H1 (cell line): ENCODE results near the gene GOLGA6C. TPM values are rescaled to one million over a fixed set of nuclear protein-coding genes. Genes with fewer than 3 reads are reported as not detected.

Source experiments
- CTCF ChIA-PET: fragments of 300-600 bp; sonication (Branson Sonifier 250); formaldehyde crosslinking; loops from one replicate; lab custom pipeline; 2021; ENCODE audit not compliant: partially characterized antibody; lab: Charles Lee
- POLR2A ChIA-PET: fragments of 300-600 bp; sonication (Branson Sonifier 250); formaldehyde crosslinking; loops from one replicate; lab custom pipeline; 2021; ENCODE audit warnings: inconsistent platforms; ENCODE audit not compliant: partially characterized antibody; lab: Charles Lee
- DNase-seq, 2 experiments: peaks; one replicate each; pipeline versions ENCODE4 v3.0.0 to v3.0.0-alpha.2; 2010 to 2022; ENCODE audit warnings: low spot score in 2 of 2, low read depth in 1 of 2, mixed read lengths in 1 of 2
- FAIRE-seq: peaks from 2 replicates; lab custom pipeline; 2011; peaks lifted over from hg19 to GRCh38; lab: Jason Lieb, UNC
- H2AFZ ChIP-seq: 2 replicates; pipeline ENCODE4 v1.8.1; 2012; ENCODE audit warnings: low read length, inconsistent platforms
- H2AK5ac ChIP-seq: 2 replicates; pipeline ENCODE4 v1.6.1; 2013; ENCODE audit warnings: low read depth, low read length
- H2BK120ac ChIP-seq: replicated peaks from 2 replicates; pipeline ENCODE3; 2013; ENCODE audit warnings: low read depth, low read length, inconsistent platforms
- H2BK12ac ChIP-seq: 2 replicates; pipeline ENCODE4 v1.6.1; 2013; ENCODE audit warnings: low read depth, low read length
- H2BK15ac ChIP-seq: 2 replicates; pipeline ENCODE4 v1.6.1; 2013; ENCODE audit warnings: low read length
- H2BK20ac ChIP-seq: 2 replicates; pipeline ENCODE4 v1.6.1; 2013; ENCODE audit warnings: low read length
- H2BK5ac ChIP-seq: 2 replicates; pipeline ENCODE4 v1.6.1; 2013; ENCODE audit warnings: low read depth, low read length
- H3K14ac ChIP-seq: 2 replicates; pipeline ENCODE4 v1.6.1; 2013; ENCODE audit warnings: inconsistent platforms; ENCODE audit not compliant: insufficient read length
- H3K18ac ChIP-seq: 2 replicates; pipeline ENCODE4 v1.6.1; 2013; ENCODE audit warnings: low read length; ENCODE audit errors: extremely low read depth
- H3K23ac ChIP-seq: 2 replicates; pipeline ENCODE4 v1.6.1; 2013; ENCODE audit warnings: inconsistent platforms; ENCODE audit not compliant: insufficient read length
- H3K23me2 ChIP-seq: 2 replicates; pipeline ENCODE4 v1.6.1; 2013; ENCODE audit warnings: low read depth, low read length
- H3K27ac ChIP-seq: 2 replicates; pipeline ENCODE4 v1.6.1; 2011; ENCODE audit warnings: low read depth, low read length, inconsistent platforms
- H3K27me3 ChIP-seq, 4 experiments: replicated peaks in 1 of 4; 1 replicate in 1 of 4; 2 replicates in 3 of 4; pipeline versions ENCODE4 v1.6.1 to v1.8.1; 2011 to 2013; ENCODE audit warnings: low read length in 3 of 4, mild to moderate bottlenecking in 3 of 4, inconsistent platforms in 2 of 4, mixed read lengths in 2 of 4, moderate library complexity in 1 of 4; ENCODE audit not compliant: control insufficient read depth in 3 of 4, insufficient read depth in 3 of 4; ENCODE audit errors: extremely low read depth in 1 of 4
- H3K36me3 ChIP-seq, 4 experiments: 2 replicates each; pipeline versions ENCODE4 v1.6.1 to v1.8.1; 2011 to 2013; ENCODE audit warnings: mild to moderate bottlenecking in 4 of 4, low read length in 3 of 4, moderate library complexity in 2 of 4, control low read depth in 1 of 4, inconsistent platforms in 1 of 4; ENCODE audit not compliant: insufficient read depth in 4 of 4, control insufficient read depth in 2 of 4
- H3K4ac ChIP-seq: replicated peaks from 2 replicates; pipeline ENCODE3; 2013; ENCODE audit warnings: low read length, low read depth, mixed read lengths, inconsistent platforms; ENCODE audit not compliant: insufficient read length
- H3K4me1 ChIP-seq, 4 experiments: replicated peaks in 1 of 4; 1 replicate in 1 of 4; 2 replicates in 3 of 4; pipeline versions ENCODE4 v1.6.1 to v1.8.1; 2011 to 2013; ENCODE audit warnings: low read length in 3 of 4, inconsistent platforms in 2 of 4, mixed read lengths in 1 of 4; ENCODE audit not compliant: insufficient read depth in 4 of 4, control insufficient read depth in 3 of 4
- H3K4me2 ChIP-seq, 2 experiments: 2 replicates each; pipeline versions ENCODE4 v1.6.1 to v1.8.1; 2011 to 2013; ENCODE audit warnings: low read depth in 2 of 2, low read length in 2 of 2, control low read depth in 1 of 2, inconsistent platforms in 1 of 2, mild to moderate bottlenecking in 1 of 2; ENCODE audit not compliant: insufficient read depth in 1 of 2
- H3K4me3 ChIP-seq, 4 experiments: fragments of 200-600, 300-600 bp in 1 of 4; sonication (generic), shearing (Covaris generic), sonication (Bioruptor Twin) in 1 of 4; 2 replicates each; pipeline versions ENCODE4 v1.5.1 to v1.8.1; 2011 to 2016; ENCODE audit warnings: low read length in 4 of 4, low read depth in 3 of 4, control low read depth in 2 of 4, inconsistent platforms in 2 of 4, mild to moderate bottlenecking in 2 of 4, mixed read lengths in 1 of 4, moderate library complexity in 1 of 4; ENCODE audit not compliant: insufficient read depth in 2 of 4; ENCODE audit errors: extremely low read depth in 1 of 4
- H3K56ac ChIP-seq: replicated peaks from 2 replicates; pipeline ENCODE3; 2013; ENCODE audit warnings: low read depth, mild to moderate bottlenecking, mixed read lengths, low read length, inconsistent platforms; ENCODE audit not compliant: insufficient read length
- H3K79me1 ChIP-seq: 2 replicates; pipeline ENCODE4 v1.6.1; 2013; ENCODE audit warnings: low read depth, low read length, control low read depth
- H3K79me2 ChIP-seq, 2 experiments: 2 replicates each; pipeline versions ENCODE4 v1.6.1 to v1.8.1; 2012 to 2013; ENCODE audit warnings: low read length in 2 of 2, mild to moderate bottlenecking in 2 of 2, inconsistent platforms in 1 of 2; ENCODE audit not compliant: insufficient read depth in 2 of 2, control insufficient read depth in 1 of 2
- H3K9ac ChIP-seq, 4 experiments: replicated peaks in 1 of 4; 1 replicate in 1 of 4; 2 replicates in 3 of 4; pipeline versions ENCODE4 v1.6.1 to v1.8.1; 2011 to 2013; ENCODE audit warnings: low read depth in 3 of 4, low read length in 3 of 4, control low read depth in 2 of 4, mild to moderate bottlenecking in 2 of 4, moderate library complexity in 2 of 4, inconsistent platforms in 1 of 4; ENCODE audit errors: extremely low read depth in 1 of 4
- H3K9me3 ChIP-seq, 2 experiments: 2 replicates each; pipeline versions ENCODE4 v1.6.1 to v1.8.1; 2012 to 2013; ENCODE audit warnings: mild to moderate bottlenecking in 2 of 2, moderate library complexity in 2 of 2, control low read depth in 1 of 2, inconsistent platforms in 1 of 2, low read depth in 1 of 2, low read length in 1 of 2, mixed read lengths in 1 of 2; ENCODE audit not compliant: insufficient read depth in 2 of 2
- H4K20me1 ChIP-seq, 2 experiments: replicated peaks in 1 of 2; 2 replicates each; pipeline versions ENCODE3 to v1.8.1; 2011 to 2013; ENCODE audit warnings: inconsistent platforms in 2 of 2, low read length in 2 of 2, mild to moderate bottlenecking in 1 of 2; ENCODE audit not compliant: insufficient read depth in 2 of 2, control insufficient read depth in 1 of 2
- H4K5ac ChIP-seq: 2 replicates; pipeline ENCODE4 v1.6.1; 2013; ENCODE audit warnings: low read length, low read depth, mixed read lengths, inconsistent platforms; ENCODE audit not compliant: insufficient read length
- H4K8ac ChIP-seq: 2 replicates; pipeline ENCODE4 v1.8.0; 2013; ENCODE audit warnings: mild to moderate bottlenecking, moderate library complexity, low read length, inconsistent platforms; ENCODE audit not compliant: insufficient read depth; ENCODE audit errors: extremely low read depth
- H4K91ac ChIP-seq: replicated peaks from 2 replicates; pipeline ENCODE3; 2013; ENCODE audit warnings: low read length, mixed read lengths, inconsistent platforms; ENCODE audit not compliant: insufficient read length
- CEBPB ChIP-seq: IDR thresholded peaks from 2 replicates; pipeline ENCODE4 v1.6.1; 2012; ENCODE audit warnings: low read depth, low read length
- CHD1 ChIP-seq: IDR thresholded peaks from 2 replicates; pipeline ENCODE4 v1.6.1; 2012; ENCODE audit warnings: low read depth, low read length, improper control_type of control experiment
- CHD2 ChIP-seq: IDR thresholded peaks from 2 replicates; pipeline ENCODE4 v1.6.1; 2012; ENCODE audit warnings: low read length, improper control_type of control experiment
- CTBP2 ChIP-seq: IDR thresholded peaks from 2 replicates; pipeline ENCODE4 v1.7.0; 2011; ENCODE audit warnings: borderline replicate concordance, mild to moderate bottlenecking, moderate library complexity, mixed read lengths, low read length; ENCODE audit not compliant: insufficient read depth, insufficient read length
- CTCF ChIP-seq, 3 experiments: IDR thresholded peaks; 1 replicate in 2 of 3; 2 replicates in 1 of 3; pipeline versions ENCODE4 v1.5.1 to v1.6.1; 2011; ENCODE audit warnings: low read length in 3 of 3, mild to moderate bottlenecking in 3 of 3, inconsistent platforms in 2 of 3, low read depth in 1 of 3, moderate library complexity in 1 of 3; ENCODE audit not compliant: insufficient read depth in 1 of 3; ENCODE audit errors: control extremely low read depth in 1 of 3
- E2F6 ChIP-seq: IDR thresholded peaks from 2 replicates; pipeline ENCODE4 v1.6.1; 2012; ENCODE audit warnings: inconsistent platforms
- EP300 ChIP-seq, 2 experiments: IDR thresholded peaks; 1 replicate in 1 of 2; 2 replicates in 1 of 2; pipeline ENCODE4 v1.6.1; 2011 to 2012; ENCODE audit warnings: low read depth in 2 of 2, low read length in 2 of 2, mild to moderate bottlenecking in 2 of 2, borderline replicate concordance in 1 of 2, inconsistent platforms in 1 of 2, moderate library complexity in 1 of 2
- EZH2 ChIP-seq: fragments of 200-600 bp; sonication (generic); IDR thresholded peaks from 2 replicates; pipeline ENCODE4 v1.7.1; 2012; ENCODE audit warnings: low read depth, mild to moderate bottlenecking, moderate library complexity, low read length, inconsistent platforms; ENCODE audit not compliant: severe bottlenecking
- POLR2AphosphoS5 ChIP-seq: IDR thresholded peaks from 2 replicates; pipeline ENCODE4 v1.6.1; 2011; ENCODE audit warnings: low read depth, low read length
- SP4 ChIP-seq: IDR thresholded peaks from 2 replicates; pipeline ENCODE4 v1.6.1; 2012; ENCODE audit warnings: low read length, inconsistent platforms
- SUZ12 ChIP-seq: fragments of 200-600 bp; sonication (generic); IDR thresholded peaks from 2 replicates; pipeline ENCODE4 v1.6.1; 2012; ENCODE audit warnings: mild to moderate bottlenecking, inconsistent platforms, low read length, moderate library complexity, mixed read lengths
- TAF7 ChIP-seq: optimal IDR thresholded peaks from 2 replicates; pipeline ENCODE3; 2011; ENCODE audit warnings: low read depth, mild to moderate bottlenecking, inconsistent platforms, low read length, moderate library complexity, borderline replicate concordance
- polyA plus RNA-seq, 7 experiments: library from polyadenylated mRNA; depleted of rRNA in 3 of 7; stranded (reverse) in 5 of 7; unstranded in 2 of 7; fragments of >200 nt in 5 of 7; fragments of 200-250 nt in 2 of 7; gene quantifications; 1 replicate in 5 of 7; 2 replicates in 1 of 7; 4 replicates in 1 of 7; pipeline versions ENCODE4 v1.2.1 to v1.2.3, GENCODE V29; 2011 to 2013; ENCODE audit warnings: missing spikeins in 2 of 7, mixed read lengths in 2 of 7
- total RNA-seq: library from RNA; stranded (reverse); fragmentation: NEBNext Ultra II Directional; extraction: Animal tissue kit (Norgen Biotek cat#: 25700); gene quantifications from 2 replicates; pipeline ENCODE4 v1.2.1, GENCODE V29; 2021

GOLGA6C gene
- total and polyA plus RNA-seq, 2 of the 8 experiments (the other 6 are each of a cell fraction or from before 2014, with no cell fraction given), result 0.14 to 0.35 TPM

GRCh38 chr15:75309711-75310110, 51.6 kb downstream of the GOLGA6C start:
- Histone ChIP-seq H3K4me3 (no peak overlapping the region), H3K4me2 (no peak overlapping the region), H2AFZ (no peak overlapping the region), H2BK15ac (no peak overlapping the region), H3K79me2 (no peaks in the 10 kb centered on the region), H2BK12ac (no peak overlapping the region), H4K8ac (no peak overlapping the region), H2BK120ac (no peak overlapping the region), H3K27me3 (no peaks in the 10 kb centered on the region), H3K23ac (no peak overlapping the region), H2AK5ac (no peak overlapping the region), H3K18ac (no peak overlapping the region), H3K4ac (no peak overlapping the region), H4K20me1 (no peaks in the 10 kb centered on the region), H3K9ac (no peak overlapping the region), H2BK5ac (no peak overlapping the region), H3K9me3 (no peaks in the 10 kb centered on the region), H3K4me1 (no peaks in the 10 kb centered on the region), H3K56ac (no peak overlapping the region), H3K14ac (no peak overlapping the region), H3K23me2 (no peaks in the 10 kb centered on the region), H2BK20ac (no peak overlapping the region), H3K27ac (no peak overlapping the region), H4K5ac (no peak overlapping the region), H3K36me3 (no peaks in the 10 kb centered on the region), H4K91ac (no peak overlapping the region), H3K79me1 (no peaks in the 10 kb centered on the region)
- ChIA-PET POLR2A (no interaction called here), CTCF (interaction anchor here (0.8 to 2.9 kb wide), 3 partner anchors 61 to 267 kb away, joined by 3 to 20 read pairs (median 3); no protein-coding TSS in a partner anchor)
- FAIRE-seq, result no peak
- no peak for DNase-seq
- TF ChIP-seq SP4 (no peak), POLR2AphosphoS5 (no peak), TAF7 (no peak), CEBPB (no peak), CHD2 (no peak), SUZ12 (no peak), EZH2 (no peak), E2F6 (no peak), CTCF (IDR thresholded peaks at IDR 0.05; ENCODE audit: control extremely low read depth in 1 of 3, insufficient read depth in 1 of 3, low read depth in 1 of 3, low read length in 3 of 3) (no peak), CHD1 (no peak), EP300 (IDR thresholded peaks at IDR 0.05; ENCODE audit: borderline replicate concordance in 1 of 2, low read depth in 2 of 2, low read length in 2 of 2) (no peak), CTBP2 (no peak)
